Liver (tissue), 3 donors: Measurements from ENCODE around the gene RNFT2.

Experiments
- ATF3 ChIP-seq: IDR thresholded peaks from 2 replicates; pipeline ENCODE4 v1.6.1; 2016; ENCODE audit warnings: antibody characterized with exemption
- CTCF ChIP-seq: fragments of 150-350 bp; IDR thresholded peaks from 2 replicates; pipeline ENCODE4 v1.5.1; 2017; ENCODE audit warnings: improper control_type of control experiment, low read depth, low read length; ENCODE audit not compliant: missing input control
- EGR1 ChIP-seq, 2 donors: IDR thresholded peaks; 2 replicates each; pipeline ENCODE4 v1.6.1; 2016 to 2018; ENCODE audit warnings: antibody characterized with exemption in 2 of 2, low read depth in 2 of 2
- GABPA ChIP-seq, 2 donors: IDR thresholded peaks in 1 of 2; conservative IDR thresholded peaks in 1 of 2; 2 replicates each; pipeline ENCODE4 v1.6.1; 2016; ENCODE audit warnings: antibody characterized with exemption in 2 of 2, mild to moderate bottlenecking in 1 of 2, moderate library complexity in 1 of 2
- JUND ChIP-seq, 2 donors: IDR thresholded peaks; 2 replicates each; pipeline ENCODE4 v1.6.1; 2016; ENCODE audit warnings: antibody characterized with exemption in 2 of 2
- MAX ChIP-seq: IDR thresholded peaks from 2 replicates; pipeline ENCODE4 v1.6.1; 2016; ENCODE audit warnings: antibody characterized with exemption
- RAD21 ChIP-seq, 2 donors: IDR thresholded peaks; 2 replicates each; pipeline ENCODE4 v1.6.1; 2016; ENCODE audit warnings: antibody characterized with exemption in 2 of 2, mild to moderate bottlenecking in 2 of 2
- SP1 ChIP-seq: IDR thresholded peaks from 2 replicates; pipeline ENCODE4 v1.6.1; 2018; ENCODE audit warnings: antibody characterized with exemption, mild to moderate bottlenecking
- TAF1 ChIP-seq: conservative IDR thresholded peaks from 2 replicates; pipeline ENCODE4 v1.6.1; 2016; ENCODE audit warnings: antibody characterized with exemption, mild to moderate bottlenecking
- YY1 ChIP-seq: IDR thresholded peaks from 2 replicates; pipeline ENCODE4 v1.6.1; 2016; ENCODE audit warnings: antibody characterized with exemption, mild to moderate bottlenecking
- TF ChIP-seq, protein P1 (sequence below): IDR thresholded peaks from 2 replicates; pipeline ENCODE4 v1.6.1; 2016; ENCODE audit warnings: antibody characterized with exemption, mild to moderate bottlenecking
- TF ChIP-seq, protein P2 (sequence below): IDR thresholded peaks from 2 replicates; pipeline ENCODE4 v1.6.1; 2016; ENCODE audit warnings: antibody characterized with exemption
- donor health status: healthy.
- donor health status: healthy.

- TF ChIP-seq CTCF (no peak), RAD21 (IDR thresholded peaks at IDR 0.05) (no peak), YY1 (no peak), GABPA (IDR thresholded peaks at IDR 0.05 in 1 of 2, conservative IDR thresholded peaks at IDR 0.05 in 1 of 2) (no peak), TAF1 (no peak), EGR1 (IDR thresholded peaks at IDR 0.05; ENCODE audit: low read depth in 2 of 2) (no peak), JUND (IDR thresholded peaks at IDR 0.05) (no peak), MAX (no peak), ATF3 (no peak), SP1 (no peak)
- TF ChIP-seq, protein P1, sequence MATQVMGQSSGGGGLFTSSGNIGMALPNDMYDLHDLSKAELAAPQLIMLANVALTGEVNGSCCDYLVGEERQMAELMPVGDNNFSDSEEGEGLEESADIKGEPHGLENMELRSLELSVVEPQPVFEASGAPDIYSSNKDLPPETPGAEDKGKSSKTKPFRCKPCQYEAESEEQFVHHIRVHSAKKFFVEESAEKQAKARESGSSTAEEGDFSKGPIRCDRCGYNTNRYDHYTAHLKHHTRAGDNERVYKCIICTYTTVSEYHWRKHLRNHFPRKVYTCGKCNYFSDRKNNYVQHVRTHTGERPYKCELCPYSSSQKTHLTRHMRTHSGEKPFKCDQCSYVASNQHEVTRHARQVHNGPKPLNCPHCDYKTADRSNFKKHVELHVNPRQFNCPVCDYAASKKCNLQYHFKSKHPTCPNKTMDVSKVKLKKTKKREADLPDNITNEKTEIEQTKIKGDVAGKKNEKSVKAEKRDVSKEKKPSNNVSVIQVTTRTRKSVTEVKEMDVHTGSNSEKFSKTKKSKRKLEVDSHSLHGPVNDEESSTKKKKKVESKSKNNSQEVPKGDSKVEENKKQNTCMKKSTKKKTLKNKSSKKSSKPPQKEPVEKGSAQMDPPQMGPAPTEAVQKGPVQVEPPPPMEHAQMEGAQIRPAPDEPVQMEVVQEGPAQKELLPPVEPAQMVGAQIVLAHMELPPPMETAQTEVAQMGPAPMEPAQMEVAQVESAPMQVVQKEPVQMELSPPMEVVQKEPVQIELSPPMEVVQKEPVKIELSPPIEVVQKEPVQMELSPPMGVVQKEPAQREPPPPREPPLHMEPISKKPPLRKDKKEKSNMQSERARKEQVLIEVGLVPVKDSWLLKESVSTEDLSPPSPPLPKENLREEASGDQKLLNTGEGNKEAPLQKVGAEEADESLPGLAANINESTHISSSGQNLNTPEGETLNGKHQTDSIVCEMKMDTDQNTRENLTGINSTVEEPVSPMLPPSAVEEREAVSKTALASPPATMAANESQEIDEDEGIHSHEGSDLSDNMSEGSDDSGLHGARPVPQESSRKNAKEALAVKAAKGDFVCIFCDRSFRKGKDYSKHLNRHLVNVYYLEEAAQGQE: no peak
- TF ChIP-seq, protein P2, sequence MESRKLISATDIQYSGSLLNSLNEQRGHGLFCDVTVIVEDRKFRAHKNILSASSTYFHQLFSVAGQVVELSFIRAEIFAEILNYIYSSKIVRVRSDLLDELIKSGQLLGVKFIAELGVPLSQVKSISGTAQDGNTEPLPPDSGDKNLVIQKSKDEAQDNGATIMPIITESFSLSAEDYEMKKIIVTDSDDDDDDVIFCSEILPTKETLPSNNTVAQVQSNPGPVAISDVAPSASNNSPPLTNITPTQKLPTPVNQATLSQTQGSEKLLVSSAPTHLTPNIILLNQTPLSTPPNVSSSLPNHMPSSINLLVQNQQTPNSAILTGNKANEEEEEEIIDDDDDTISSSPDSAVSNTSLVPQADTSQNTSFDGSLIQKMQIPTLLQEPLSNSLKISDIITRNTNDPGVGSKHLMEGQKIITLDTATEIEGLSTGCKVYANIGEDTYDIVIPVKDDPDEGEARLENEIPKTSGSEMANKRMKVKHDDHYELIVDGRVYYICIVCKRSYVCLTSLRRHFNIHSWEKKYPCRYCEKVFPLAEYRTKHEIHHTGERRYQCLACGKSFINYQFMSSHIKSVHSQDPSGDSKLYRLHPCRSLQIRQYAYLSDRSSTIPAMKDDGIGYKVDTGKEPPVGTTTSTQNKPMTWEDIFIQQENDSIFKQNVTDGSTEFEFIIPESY: no peak
These were observed 140.7 kb downstream of the RNFT2 start for GRCh38 chr12:116878567-116879508.
